HG03575 (cell line): ENCODE measurements around the gene GRIK2.

Source experiments
- ATAC-seq: cut with Tn5 transposase; IDR thresholded peaks from one replicate; pipeline ENCODE4 v1.9.1; 2021; ENCODE audit not compliant: unreplicated experiment, insufficient number of reproducible peaks, low FRiP score; ENCODE audit errors: extremely low read depth

The GRIK2 gene

GRCh38 chr6:101730954-101731353, 337.4 kb downstream of the GRIK2 start:
- no peak for ATAC-seq

GRCh38 chr6:101733899-101734298, 340.4 kb downstream of the GRIK2 start:
- ATAC-seq = no peak

GRCh38 chr6:101738481-101738880, 345.0 kb downstream of the GRIK2 start:
- no peak for ATAC-seq

- no peak for ATAC-seq
Measured at GRCh38 chr6:101740631-101741030, 347.1 kb downstream of the GRIK2 start.

- ATAC-seq = no peak
Measured at GRCh38 chr6:101741474-101742171, 348.1 kb downstream of the GRIK2 start.

- ATAC-seq = no peak
Measured at GRCh38 chr6:101747160-101747559, 353.7 kb downstream of the GRIK2 start.

GRCh38 chr6:101747716-101748115, 354.2 kb downstream of the GRIK2 start:
- no peak for ATAC-seq

GRCh38 chr6:101755931-101756330, 362.4 kb downstream of the GRIK2 start:
- ATAC-seq = no peak

GRCh38 chr6:101758368-101758767, 364.9 kb downstream of the GRIK2 start:
- ATAC-seq = no peak

GRCh38 chr6:101760843-101761621, 367.5 kb downstream of the GRIK2 start:
- no peak for ATAC-seq

GRCh38 chr6:101762851-101763250, 369.3 kb downstream of the GRIK2 start:
- no peak for ATAC-seq

GRCh38 chr6:101765281-101765680, 371.8 kb downstream of the GRIK2 start:
- no peak for ATAC-seq

- ATAC-seq = no peak
Measured at GRCh38 chr6:101770116-101770515, 376.6 kb downstream of the GRIK2 start.

- no peak for ATAC-seq
Measured at GRCh38 chr6:101776919-101777350, 383.4 kb downstream of the GRIK2 start.

- ATAC-seq = no peak
Measured at GRCh38 chr6:101777646-101778045, 384.1 kb downstream of the GRIK2 start.

GRCh38 chr6:101779051-101779844, 385.7 kb downstream of the GRIK2 start:
- no peak for ATAC-seq

- no peak for ATAC-seq
Measured at GRCh38 chr6:101783287-101783686, 389.8 kb downstream of the GRIK2 start.

- no peak for ATAC-seq
Measured at GRCh38 chr6:101784094-101784493, 390.6 kb downstream of the GRIK2 start.

GRCh38 chr6:101799531-101799930, 406.0 kb downstream of the GRIK2 start:
- no peak for ATAC-seq

- no peak for ATAC-seq
Measured at GRCh38 chr6:101800598-101800997, 407.1 kb downstream of the GRIK2 start.
